Stimulated activated CD4-positive, alpha-beta T cell treated with anti-CD3 and anti-CD28 coated beads, Interleukin-12 subunit alpha, Interleukin-12 subunit beta, amount 100 ng/mL, for 48 hours (primary cell): ENCODE data around the gene C19orf38.
"Not testable (repeated sequence)": the region's sequence is repeated elsewhere in the genome, so short reads cannot be mapped to it uniquely, and the experiment has no call there.

Experiments
- DNase-seq, 3 donors: peaks; one replicate each; pipeline ENCODE4 v3.0.0-alpha.2; 2020; ENCODE audit warnings: low read depth in 2 of 3, low spot score in 1 of 3

The C19orf38 gene

DNA sequence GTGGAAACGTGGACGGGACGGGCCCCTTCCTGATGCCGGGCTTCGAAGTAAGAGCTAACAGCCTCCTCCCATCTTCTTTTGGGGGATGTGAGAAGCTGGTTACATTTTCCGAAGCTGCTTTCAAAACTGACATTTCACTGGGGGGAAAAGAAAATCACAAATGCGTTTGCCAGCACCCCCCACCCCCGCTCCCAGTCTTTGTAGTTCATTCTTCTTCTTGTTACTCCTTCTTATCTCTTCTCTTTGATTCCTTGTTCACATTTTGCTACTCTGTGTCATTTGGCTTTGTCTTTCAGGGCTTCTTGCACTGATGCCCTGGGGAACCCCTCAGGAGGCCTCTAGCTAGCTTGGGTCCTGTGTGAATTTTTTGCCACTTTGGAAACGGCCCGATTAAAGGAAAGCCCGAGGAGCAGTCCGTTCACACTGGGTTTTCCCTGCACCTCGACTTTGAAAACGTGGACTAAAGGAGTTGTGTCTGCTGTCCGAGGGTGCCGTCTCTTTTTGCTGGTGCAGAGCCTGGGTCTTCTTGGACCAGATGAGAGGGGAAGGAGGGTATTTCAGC lies 24.4 kb downstream of the C19orf38 start:
- DNase-seq: no peak

DNA sequence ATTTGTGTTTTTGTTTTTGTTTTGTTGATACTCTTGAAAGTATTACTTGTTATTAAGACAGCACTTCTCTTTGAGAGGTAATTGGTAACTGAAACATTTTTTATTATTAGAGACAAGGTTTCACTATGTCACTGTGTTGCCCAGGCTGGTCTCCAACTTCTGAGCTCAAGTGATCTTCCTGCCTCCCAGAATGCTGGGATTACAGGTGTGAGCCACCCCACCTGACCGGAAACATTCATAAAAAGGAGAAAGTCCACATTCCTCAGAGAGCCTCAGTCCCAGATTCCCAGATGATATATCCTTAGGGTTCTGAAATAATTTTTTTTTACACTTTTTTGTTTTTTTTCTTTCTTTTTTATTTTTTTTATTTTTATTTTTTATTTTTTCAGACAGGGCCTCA lies 25.8 kb downstream of the C19orf38 start:
- no peak for DNase-seq

DNA sequence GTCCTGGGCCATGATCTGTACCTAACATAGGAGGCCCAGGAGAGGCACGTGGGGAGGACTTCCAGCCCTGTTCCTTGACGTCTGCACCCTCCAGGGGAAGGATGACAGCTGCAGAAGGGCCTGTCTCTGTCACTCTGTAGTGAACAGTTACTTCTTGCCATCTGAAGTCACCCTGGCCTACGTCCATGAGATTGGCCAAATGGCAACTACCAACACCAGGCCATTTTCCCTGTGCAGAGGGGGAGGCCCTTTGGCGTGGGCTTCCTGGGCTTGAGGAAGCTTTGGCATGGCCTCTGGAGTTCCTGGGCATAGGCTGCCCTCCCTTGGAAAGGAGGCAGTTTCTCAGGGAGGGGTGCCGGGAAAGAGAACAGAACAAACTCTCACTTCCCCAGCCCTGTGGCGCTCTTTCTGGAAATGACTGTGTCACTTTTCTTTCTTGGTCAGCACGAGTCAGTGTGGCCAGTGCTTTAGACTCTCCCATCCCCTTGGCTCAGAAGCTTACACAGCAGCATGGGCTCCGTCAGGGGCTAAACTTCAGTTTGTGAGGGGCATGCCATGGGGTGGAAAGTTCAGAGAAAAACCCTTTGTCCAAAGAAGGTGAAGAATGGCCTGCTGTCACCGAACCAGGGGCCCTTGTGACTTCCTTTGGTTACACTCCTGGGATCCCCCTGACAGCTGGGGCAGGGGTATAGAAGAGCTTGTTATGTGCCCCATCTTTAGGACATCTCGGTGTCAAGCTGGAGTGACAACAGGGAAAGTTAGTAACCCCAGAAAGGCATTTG lies 28.4 kb downstream of the C19orf38 start:
- DNase-seq: no peak

DNA sequence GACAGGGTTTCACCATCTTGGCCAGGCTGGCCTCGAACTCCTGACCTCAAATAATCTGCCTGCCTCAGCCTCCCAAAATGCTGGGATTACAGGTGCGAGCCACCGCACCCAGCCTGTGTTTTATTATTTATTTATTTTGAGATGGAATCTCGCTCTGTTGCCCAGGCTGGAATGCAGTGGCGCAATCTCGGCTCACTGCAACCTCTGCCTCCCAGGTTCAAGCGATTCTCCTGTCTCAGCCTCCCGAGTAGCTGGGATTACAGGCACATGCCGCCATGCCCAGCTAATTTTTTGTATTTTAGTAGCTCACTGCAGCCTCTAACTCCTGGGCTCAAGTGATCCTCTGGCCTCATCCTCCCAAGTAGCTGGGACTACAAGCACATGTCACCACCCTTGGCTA lies 29.4 kb downstream of the C19orf38 start:
- not testable (repeated sequence) for DNase-seq

DNA sequence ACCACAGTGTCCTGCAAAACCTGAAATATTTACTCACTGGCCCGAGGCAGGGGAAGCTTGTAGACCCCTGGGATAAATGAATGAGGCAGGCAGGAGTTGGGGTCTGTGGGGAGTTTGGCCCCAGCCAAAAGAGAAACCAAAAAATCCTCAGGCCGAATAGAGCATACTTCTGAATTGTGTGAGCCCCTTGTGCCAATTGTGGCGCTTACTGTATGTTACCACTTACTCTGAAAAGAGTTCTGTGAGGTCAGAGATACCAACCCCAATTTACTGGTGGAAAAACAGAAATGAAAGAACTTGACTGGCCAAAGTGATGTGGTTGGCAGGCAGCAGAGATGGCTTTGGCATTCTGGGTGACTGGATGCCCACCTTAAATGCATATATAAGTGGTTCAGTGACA lies 30.0 kb downstream of the C19orf38 start:
- no peak for DNase-seq

DNA sequence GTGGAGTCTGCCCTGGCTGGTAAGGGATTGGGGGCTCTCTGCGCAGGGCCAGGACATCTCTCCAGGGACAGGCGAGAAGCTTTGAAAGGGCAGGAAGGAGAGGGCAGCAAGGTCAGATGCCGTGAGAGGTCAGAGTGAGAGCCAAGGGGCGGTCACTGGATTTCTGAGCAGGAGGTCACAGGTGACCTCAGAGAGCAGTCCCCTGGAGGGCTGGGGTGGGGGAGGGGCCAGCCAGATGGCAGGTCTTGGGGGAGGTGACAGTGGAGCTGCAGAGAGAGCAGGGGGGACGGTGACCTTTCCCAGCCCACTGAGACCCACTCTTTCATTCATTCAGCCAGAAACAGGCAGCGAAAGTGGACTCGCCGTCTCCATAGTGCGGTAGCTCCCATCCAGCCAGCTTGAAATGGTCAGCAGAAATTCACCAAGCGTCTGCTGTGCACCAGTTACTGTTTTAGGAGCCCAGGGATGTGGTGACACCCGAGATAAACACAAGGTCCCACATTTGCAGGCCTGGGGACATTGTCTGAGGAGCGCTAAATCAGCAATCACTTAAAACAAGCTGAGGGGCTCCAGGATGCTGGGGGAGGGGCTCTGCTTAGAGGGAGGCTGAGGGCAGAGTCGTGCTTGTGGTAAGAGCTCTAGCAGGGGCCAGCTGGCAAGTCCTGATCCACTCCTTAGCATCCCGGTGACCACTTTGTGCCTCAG lies 33.3 kb downstream of the C19orf38 start:
- no peak for DNase-seq

DNA sequence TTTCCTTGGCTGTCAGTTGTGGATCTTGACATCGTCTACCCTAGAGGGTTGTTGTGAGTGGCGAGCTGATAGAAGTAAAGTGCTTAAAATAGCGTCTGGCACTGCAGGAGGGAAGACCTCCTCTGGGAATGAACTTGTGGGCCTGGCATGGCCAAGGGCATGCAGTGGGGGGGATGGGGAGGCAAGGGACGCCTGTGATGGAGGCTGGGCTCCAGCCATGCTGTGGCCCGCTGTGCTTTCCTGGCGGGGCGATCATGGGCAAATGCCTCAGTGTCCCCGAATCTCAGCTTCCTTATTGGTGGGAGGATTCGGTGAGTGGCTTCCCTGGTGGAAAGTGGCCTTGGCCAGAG lies 33.9 kb downstream of the C19orf38 start:
- DNase-seq: no peak

DNA sequence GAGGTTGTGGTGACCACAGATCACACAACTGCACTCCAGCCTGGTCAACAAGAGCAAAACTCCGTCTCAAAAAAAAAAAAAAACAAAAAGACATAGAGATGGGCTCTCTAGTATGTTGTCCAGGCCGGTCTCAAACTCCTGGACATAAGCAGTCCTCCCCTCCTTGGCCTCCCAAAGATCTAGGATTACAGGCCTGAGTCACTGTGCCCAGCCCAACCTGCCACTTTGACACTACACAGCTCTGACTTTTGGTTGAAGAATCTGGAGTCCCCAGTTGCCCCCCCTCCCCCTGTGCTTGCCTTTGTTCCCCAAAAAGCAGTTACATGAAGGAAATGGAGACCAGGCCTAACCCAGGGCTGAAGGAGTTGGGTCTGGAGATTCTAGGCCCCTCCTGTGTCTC lies 36.1 kb downstream of the C19orf38 start:
- DNase-seq: no peak

DNA sequence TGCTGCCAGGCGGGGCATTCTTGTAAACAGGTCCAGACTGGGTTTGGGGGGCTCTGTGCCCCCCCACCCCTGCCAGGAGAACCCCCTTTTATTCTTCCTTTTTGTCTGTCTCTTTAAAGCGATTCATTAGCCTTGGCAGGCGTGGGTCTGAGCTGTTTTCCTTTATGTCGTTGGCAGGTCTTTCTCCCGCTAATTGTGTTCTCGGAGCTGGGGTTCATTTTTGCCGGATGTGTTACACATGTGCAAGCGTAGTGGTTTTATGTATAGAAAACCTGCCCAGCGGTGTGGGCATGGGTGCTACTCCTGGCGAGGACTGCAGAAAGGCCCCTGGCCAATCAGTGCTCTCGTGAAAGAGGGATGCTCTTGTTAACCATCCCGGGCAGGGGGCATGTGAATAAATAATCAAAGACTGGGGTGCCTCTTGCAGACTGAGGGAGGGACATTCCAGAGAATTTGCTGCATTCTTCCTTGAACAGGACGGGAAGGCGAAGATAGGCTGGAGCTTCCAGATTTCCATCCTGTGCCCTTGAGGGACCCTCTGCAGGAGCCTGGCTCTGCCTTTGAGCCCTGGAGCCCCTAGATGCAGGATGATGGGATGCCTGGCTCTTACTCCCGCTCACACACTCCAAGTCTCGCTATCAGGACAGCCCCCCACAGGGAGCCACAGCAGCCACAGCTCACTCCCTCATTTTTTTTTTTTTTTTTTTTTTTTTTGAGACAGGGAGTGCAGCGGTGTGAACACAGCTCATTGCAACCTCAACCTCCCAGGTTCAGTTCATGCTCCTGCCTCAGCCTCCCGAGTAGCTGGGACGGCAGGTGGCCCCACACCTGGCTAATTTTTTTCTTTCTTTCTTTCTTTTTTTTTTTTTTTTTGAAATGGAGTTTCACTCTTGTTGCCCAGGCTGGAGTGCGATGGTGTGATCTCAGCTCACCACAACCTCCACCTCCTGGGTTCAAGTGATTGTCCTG lies 37.3 kb downstream of the C19orf38 start:
- no peak for DNase-seq

DNA sequence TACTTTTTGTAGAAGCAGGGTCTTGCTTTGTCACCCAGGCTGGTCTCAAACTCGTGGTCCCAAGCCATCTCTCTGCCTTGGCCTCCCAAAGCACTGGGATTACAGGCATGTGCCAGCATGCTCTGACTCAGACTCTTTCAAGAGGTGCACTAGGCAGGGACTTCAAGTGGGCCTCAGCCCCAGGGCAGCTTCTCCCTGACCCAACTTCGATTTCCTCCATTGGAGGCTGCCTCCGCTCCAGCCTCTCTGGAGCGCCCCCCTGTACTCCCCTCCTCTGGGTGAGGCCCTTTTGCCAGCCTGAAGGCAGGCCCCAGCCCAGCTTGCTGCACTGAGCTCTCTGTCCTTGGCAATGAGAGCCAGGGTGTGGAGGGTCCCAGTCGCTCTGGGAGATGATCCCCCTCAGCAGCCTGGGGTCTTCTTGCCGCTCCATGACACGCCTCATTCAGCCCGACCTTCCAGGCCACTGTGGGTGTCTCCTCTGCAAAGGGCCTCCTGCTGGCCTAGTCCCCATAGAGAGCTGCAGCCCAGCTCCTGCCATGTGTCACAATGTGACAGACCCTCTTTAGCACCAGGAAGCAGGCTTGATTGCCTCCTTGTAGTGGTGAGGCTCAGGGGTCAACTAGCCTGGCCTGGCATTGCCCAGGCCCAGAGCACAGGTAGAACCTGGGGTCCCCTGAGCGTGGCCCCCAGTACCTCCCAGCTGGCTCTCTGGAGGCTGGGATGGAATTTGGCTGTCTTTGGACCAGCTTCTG lies 39.6 kb downstream of the C19orf38 start:
- DNase-seq: no peak

DNA sequence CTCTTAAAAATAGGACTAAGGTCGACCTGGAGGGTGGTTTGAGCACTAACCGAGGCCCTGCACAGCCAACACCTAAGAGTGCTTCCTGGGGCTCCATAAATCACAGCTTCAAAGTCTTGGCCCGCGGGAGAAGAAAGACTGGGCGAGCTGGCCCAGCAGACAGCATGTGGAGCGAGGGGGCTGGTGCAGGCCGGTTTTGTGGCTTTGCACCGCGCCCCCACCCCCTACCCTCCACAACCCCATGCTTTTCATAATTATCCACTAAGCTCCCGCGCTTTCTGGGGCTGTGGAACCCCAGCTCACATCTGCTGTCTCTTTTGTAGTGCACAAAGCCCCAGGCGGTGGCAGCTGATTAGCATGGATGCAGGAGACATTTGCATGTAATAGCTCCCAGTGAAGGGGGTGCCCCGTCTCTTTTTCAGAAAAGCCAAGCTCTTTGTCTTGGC lies 40.2 kb downstream of the C19orf38 start:
- no peak for DNase-seq

DNA sequence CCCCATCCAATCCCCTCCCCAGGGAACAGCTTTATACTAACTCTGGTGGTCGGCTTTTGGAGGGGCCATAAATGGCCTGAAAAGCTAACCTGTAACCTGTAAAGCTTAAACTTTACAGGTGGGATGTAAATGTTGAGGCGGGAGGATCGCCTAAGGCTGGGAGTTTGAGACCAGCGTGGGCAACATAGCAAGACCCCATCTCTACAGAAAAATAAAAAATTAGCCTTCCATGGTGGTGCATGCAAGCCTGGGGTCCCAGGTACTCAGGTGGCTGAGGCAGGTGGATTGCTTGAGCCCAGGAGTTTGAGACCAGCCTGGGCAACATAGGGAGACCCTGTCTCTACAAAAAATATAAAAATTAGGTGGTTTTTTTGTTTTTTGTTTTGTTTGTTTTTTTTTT lies 41.7 kb downstream of the C19orf38 start:
- no peak for DNase-seq

DNA sequence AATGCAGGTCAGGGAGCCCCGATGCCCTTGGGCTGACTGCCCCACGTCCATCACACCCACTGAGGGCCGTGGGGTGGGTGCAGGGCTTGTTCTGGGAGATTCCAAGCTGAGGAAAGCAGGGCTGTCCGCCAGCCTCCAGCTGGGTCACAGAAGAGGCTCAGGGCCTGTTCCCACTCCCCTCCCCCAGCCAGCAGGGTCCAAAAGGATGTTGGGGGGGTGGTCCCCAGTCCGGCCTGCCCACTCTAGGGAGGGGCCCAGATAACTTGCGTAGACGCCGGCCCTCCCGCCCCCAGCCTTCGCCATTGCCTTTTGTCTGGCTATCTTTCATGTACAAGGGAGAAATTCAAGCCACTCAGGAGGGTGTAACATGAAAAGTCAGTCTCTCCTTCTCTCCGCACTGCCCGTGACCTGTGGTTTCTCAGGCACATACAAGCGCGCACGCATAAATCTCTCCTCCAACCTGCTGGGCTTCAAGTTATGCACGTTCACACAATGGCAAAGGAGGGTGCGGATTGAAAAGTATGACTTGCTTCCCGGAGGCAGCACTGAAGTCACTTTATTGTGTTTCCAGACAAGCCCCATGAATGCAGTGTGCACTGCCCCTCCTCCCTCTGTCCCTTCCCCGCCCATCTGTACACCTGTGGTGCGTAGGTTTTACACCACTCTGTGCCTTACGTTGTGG lies 43.3 kb downstream of the C19orf38 start:
- DNase-seq: no peak

DNA sequence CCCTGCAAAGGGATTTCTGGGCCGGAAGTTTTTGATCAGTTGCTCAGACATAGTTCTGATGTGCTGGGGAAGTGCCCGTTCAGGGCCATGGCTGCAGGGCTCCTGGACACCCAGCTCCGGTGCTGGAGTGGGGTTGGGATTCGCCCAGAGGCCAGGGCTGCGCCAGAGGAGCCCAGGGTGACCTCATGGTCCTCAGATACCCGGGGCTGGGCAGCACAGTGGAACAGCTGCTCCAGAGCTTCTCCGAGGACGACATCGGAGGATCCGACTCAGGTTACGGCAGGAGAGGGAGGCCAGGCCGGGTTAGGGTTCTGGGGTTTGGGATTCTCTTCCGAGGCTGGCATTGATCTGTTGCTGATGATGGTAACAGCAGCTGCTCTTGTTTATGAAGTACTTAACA lies 44.0 kb downstream of the C19orf38 start:
- no peak for DNase-seq

DNA sequence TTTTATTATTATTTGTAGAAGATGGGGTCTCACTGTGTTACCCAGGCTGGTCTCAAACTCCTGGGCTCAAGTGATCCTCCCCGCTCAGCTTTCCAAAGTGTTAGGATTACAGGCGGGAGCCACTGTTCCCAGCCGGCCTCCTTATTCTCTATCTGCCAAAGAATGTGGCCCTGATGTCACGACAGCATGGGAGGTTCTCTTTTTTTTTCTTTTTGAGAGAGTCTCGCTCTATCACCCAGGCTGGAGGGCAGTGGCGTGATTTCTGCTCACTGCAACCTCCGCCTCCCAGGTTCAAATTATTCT lies 46.6 kb downstream of the C19orf38 start:
- no peak for DNase-seq

DNA sequence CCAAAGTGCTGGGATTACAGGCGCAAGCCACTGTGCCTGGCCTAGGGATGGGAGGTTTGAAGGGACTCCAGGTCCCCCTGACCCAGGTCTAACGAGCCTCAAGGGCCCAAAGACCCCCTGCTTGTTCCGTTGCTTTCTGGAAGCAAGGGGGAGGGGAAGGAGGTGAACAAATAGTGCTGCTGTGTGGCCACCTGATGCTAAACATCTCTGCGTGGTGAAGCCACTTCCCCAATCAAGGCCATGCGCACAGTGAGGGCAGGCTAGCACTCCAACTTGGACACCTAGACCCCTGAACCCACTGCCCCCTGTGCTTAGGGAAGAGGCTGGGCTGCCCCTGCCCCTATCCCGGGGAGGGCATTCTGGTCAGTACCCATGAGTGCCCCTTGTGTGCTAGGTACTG lies 47.1 kb downstream of the C19orf38 start:
- DNase-seq: no peak

DNA sequence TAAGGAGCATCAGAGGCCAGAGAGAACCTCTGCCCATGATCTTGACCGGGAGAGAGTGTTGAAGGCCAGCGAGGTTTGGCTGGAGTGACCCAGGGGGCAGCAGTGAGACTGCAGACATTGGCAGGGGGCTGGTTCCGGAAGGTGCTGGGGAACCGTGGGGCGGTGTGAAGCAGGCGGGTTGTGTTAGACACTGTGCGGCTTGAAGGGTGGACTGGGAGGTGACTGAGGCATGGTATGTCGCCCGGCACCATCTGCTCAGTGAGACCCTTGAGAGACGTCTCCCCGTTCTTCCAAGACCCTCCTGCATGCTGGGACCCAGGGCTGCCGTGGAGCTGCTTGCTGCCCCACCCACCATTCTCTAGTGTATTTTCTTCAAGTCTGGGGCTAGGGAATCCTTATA lies 47.7 kb downstream of the C19orf38 start:
- DNase-seq: no peak

DNA sequence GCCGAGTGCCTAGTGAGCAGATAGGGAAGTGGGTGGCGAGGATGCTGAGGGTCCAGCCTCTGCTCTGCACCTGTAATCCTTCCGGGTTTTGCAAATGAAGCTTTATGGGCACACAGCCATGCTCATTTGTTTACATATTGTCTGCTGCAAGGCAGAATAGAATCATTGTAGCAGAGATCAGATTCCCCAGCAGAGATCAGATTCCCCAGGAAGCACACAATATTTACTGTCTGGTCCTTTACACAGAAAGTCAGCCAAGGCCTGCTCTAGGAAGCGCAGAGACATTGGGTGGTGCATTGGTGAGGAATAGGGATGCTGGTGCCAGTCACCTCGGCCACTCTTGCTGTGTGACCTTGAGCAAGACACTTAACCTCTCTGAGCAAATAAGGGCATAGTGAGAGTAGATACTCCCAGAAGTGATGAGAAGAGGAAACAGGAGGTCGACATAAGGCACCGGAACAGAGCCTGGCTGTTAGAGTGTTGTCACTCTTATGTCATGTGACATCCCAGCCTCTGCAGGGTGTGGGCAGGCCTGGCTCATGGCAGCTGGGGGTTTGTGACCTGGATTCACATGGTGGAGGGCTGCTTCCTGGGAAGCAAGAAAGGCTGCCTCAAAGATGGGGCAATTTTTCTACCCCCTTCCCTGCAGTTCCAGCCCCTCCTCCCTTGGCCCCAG lies 48.8 kb downstream of the C19orf38 start:
- no peak for DNase-seq

DNA sequence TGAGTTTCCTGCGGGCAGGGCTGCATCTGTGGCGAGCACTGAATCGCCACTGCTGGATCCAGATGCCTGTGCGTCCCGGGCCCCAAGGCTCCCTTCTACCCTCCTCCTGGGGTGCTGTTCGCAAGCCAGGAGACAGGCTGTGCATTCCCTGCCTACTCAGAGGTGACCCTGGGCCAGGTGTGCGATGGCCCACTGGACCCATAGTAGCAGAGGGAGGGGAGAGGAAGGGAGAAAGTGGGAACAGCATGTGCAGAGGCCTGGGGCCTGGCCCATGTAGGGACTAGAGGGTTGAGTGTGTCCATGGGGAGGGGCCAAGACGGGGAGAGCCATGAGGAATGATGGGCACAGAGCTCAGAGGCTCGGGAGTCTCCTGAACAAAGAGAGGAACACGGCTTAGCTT lies 50.4 kb downstream of the C19orf38 start:
- DNase-seq: no peak

DNA sequence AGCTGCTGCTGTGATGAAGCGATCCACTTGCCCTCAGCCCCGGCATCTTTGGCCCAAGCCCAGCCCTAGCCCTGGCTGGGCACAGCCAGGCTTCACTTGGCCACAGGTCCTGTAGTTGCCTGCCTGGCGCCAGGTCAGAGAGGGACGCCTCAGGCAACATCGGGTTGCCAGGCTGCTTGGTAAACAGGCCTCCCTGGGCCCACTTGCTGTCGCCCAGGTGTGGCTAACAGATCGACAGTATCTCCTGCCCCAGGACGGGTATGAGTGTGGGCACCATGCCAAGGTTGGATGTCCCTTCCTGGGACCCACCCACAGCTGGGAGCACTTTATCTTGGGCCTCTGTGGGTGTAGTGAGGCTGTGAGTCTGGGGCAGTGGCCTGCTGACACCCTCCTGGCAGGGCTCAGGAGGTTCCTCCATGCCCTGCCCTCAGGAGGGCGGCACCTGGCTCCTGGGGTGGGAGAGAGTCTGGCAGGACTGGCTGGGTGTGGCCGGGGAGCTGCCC lies 51.0 kb downstream of the C19orf38 start:
- DNase-seq: no peak
